GM12872 (cell line): ENCODE measurements around the gene ITGB5.

ENCODE experiments used
- CTCF ChIP-seq: IDR thresholded peaks from 3 replicates; pipeline ENCODE4 v1.5.1; 2011; ENCODE audit warnings: low read depth, mild to moderate bottlenecking, low read length, moderate library complexity; ENCODE audit not compliant: insufficient read depth

ITGB5 gene

DNA sequence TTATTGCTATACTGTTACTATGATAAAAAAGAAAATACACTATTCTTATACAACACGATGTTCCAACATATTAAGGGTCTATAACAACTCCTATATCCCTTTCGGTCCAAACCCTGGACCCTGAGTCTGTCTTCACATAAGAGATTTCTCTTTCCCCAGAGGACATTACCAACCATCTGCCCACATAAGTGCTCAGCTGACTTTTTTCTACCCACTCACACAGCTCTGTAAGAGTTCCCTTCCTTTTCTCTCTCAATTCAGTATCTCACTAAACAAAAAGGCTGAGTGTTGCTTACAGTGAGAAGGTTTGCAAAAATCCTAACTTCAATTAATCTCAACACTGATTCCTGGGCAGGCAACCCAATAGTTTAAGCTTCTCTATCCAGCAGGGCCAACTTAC is 30.5 kb downstream of the ITGB5 start:
- no peak for TF ChIP-seq CTCF

GRCh38 chr3:124854009-124854408 is 33.2 kb downstream of the ITGB5 start:
- TF ChIP-seq CTCF: no peak

DNA sequence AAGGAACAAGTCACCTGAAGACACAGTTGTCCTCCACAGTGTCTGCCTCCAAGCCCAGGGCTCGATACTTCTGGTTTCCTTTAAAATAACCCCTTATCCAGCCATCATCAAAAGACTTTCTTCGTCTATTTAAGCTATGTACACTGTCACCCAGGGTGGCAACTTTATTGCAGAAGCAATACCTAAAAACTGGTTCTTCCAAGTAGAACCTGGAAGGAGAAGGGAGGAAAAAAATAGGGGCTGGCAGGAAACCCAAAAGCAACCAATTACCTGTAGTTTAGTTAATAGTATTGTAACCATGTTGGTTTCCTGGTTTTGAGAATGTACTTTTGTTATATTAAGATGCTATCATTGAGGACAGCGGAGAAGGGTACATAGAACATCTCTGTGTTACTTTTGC is 33.7 kb downstream of the ITGB5 start:
- no peak for TF ChIP-seq CTCF

DNA sequence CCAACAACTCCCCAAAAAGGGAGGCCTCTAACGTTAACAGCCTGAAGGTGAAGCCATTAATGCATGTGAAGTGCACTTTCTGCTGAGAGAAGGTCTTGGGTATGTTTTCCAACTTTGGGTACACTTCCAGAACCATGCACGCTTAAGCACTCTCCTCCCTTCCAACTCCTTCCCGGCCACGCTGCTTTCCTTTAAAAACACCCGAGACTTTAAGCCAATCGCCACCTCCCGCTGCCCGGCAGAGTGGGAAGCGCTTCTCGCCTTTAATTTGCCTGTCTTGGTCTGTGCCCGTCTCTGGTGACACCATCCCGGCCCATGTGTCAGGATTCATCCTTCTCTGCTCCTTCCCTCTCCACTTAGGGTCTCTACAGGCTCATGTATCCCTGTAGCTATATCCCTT is 35.3 kb downstream of the ITGB5 start:
- no peak for TF ChIP-seq CTCF

- TF ChIP-seq CTCF: no peak
Observed at GRCh38 chr3:124851136-124851535, 36.0 kb downstream of the ITGB5 start.

DNA sequence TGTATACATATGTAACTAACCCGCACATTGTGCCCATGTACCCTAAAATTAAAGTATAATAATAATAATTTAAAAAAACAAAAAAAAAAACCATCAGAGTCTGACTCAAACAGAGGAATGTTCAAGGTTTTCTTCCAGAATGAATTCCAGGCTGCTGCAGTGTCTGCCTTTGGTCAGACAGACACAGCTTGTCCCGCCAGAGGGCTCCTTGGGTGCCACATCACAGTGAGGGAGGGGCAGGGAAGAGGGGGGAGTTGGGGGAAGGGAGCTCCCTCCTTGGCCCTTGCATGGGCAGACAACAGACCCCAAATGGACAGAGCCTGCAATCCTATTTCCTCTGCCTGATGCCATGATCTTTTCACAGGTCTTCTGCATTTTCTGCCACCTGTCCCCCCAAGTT is 36.5 kb downstream of the ITGB5 start:
- no peak for TF ChIP-seq CTCF

GRCh38 chr3:124850212-124850611 is 37.0 kb downstream of the ITGB5 start:
- no peak for TF ChIP-seq CTCF

DNA sequence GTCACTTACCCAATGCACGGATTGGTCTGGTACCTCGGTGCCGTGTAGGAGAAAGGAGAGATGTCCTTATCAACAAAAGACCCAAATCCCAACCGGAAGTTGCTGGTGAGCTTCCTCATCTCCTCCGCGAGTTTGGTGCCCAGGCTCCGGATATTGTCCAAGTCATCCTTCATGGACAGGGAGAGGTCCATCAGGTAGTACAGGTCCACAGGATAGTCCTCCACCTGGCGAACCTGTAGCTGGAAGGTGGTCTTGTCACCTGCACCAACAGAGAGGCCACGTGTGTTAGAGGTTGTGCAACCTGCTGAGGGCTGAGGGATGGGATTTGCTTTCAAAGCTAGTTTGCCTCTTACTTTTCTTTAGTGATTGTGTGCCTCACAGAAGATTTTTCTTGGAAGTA is 38.9 kb downstream of the ITGB5 start:
- no peak for TF ChIP-seq CTCF
